Measurements from ENCODE around the gene UBE3A.

UBE3A gene

DNA sequence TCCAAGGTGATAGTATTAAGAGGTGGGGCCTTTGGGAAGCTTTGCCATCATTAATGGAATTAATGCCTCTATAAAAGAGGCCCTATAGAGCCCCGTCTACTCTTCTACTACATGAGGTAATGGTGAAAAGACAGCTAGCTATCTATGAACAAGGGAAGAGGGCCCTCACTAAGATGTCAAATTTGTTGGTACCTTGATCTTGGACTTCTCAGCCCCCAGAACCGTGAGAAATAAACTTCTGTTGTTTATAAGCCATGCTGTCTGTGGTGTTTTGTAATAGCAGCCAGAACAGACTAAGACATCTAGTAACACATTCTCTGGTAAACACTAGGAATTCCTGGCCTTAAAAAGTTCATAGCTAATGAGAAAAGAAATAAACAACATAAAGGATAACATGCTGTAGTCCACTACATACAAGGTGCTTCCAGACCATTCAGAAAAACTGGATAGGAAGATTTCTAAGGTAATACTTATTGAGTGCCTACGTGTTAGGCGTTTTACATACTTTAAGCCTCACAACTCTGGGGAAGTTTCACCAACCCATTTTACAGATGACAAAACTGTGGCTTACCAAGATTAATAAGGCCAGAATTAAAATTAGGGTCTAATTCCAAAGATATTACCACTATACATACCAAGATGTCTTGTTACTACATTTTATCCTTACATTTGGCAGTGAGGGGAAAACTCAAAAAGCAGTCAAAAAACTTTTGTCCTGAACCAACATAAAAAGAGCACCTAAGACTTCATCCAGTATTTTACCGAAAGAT lies 3.2 kb downstream of the UBE3A start:
- TF ChIP-seq, protein P1, sequence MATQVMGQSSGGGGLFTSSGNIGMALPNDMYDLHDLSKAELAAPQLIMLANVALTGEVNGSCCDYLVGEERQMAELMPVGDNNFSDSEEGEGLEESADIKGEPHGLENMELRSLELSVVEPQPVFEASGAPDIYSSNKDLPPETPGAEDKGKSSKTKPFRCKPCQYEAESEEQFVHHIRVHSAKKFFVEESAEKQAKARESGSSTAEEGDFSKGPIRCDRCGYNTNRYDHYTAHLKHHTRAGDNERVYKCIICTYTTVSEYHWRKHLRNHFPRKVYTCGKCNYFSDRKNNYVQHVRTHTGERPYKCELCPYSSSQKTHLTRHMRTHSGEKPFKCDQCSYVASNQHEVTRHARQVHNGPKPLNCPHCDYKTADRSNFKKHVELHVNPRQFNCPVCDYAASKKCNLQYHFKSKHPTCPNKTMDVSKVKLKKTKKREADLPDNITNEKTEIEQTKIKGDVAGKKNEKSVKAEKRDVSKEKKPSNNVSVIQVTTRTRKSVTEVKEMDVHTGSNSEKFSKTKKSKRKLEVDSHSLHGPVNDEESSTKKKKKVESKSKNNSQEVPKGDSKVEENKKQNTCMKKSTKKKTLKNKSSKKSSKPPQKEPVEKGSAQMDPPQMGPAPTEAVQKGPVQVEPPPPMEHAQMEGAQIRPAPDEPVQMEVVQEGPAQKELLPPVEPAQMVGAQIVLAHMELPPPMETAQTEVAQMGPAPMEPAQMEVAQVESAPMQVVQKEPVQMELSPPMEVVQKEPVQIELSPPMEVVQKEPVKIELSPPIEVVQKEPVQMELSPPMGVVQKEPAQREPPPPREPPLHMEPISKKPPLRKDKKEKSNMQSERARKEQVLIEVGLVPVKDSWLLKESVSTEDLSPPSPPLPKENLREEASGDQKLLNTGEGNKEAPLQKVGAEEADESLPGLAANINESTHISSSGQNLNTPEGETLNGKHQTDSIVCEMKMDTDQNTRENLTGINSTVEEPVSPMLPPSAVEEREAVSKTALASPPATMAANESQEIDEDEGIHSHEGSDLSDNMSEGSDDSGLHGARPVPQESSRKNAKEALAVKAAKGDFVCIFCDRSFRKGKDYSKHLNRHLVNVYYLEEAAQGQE (IDR thresholded peaks at IDR 0.05; ENCODE audit: insufficient read depth in 1 of 2, low read depth in 2 of 2, low read length in 2 of 2): no peak
- TF ChIP-seq POLR2AphosphoS5 (IDR thresholded peaks at IDR 0.05; ENCODE audit: low read depth, low read length) (no peak), FOXP2 (optimal IDR thresholded peaks at IDR 0.05; ENCODE audit: borderline replicate concordance, extremely low read depth, extremely low read length, insufficient read depth) (no peak), TAF1 (IDR thresholded peaks at IDR 0.05; ENCODE audit: borderline replicate concordance, insufficient read depth, low read length) (no peak), SIN3A (IDR thresholded peaks at IDR 0.05; ENCODE audit: borderline replicate concordance, insufficient read depth, low read length) (no peak)

DNA sequence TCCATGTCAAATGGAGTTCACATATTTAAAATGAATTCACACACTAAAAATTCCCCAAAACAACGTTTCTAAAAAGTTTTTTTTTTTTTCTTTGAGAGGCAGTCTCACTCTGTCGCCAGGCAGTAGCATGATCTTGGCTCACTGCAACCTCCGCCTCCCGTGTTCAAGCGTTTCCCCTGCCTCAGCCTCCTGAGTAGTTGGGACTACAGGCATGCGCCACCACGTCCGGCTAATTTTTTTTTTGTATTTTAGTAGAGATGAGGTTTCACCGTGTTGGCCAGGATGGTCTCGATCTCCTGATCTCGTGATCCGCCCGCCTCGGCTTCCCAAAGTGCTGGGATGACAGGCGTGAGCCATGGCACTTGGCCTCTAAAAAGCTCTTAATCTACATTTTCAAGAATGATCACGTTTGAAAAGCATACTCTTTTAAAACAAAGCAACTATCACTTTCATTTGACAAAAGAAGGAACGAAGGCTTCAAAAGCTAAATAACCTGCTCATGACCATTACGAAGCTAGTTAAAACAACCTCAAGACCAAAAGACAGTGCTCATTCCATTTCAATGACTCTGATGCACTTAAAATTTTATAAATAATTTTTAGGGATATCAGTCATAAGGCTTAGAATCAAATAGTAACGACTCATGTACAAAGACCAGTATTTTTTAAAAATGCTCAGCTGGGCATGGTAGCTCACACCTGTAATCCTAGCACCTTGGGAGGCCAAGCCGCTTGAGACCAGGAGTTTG lies 5.5 kb downstream of the UBE3A start:
- TF ChIP-seq TAF1 (IDR thresholded peaks at IDR 0.05; ENCODE audit: borderline replicate concordance, insufficient read depth, low read length) (no peak), FOXP2 (optimal IDR thresholded peaks at IDR 0.05; ENCODE audit: borderline replicate concordance, extremely low read depth, extremely low read length, insufficient read depth) (no peak), POLR2AphosphoS5 (IDR thresholded peaks at IDR 0.05; ENCODE audit: low read depth, low read length) (no peak), SIN3A (IDR thresholded peaks at IDR 0.05; ENCODE audit: borderline replicate concordance, insufficient read depth, low read length) (no peak)
- TF ChIP-seq, protein P1 (IDR thresholded peaks at IDR 0.05; ENCODE audit: insufficient read depth in 1 of 2, low read depth in 2 of 2, low read length in 2 of 2): no peak

DNA sequence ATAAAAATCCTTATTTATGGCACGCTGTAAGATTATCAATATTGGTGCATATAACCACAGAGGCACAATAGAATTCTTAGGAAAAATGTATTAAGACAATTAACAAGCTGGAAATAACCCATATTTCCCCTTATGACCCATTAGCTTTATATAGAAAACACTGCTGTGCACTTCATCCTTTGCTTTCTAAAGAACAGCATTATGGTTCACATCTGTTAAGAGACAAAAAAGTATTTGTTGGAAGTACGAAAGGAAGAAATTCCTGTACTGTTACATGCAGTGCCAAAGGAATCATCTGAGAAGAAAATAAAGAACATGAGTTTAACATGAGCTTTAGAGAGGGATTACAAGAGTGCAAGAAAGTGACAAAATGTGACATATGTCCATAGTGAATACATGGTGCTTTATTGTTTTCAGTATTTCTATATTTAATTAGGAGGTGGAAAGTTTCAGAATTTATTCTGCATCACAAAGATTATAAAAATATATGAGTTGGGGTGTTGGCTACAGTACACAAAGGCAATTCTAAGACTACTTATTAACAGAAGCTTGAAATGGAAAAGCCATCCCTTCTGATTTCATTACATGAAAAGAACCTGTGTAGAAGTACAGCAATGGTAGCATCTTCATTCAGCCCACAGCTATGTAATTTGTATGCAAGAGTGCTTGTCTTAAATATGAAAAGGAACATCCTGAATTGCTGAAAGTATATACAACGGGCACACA lies 6.8 kb downstream of the UBE3A start:
- TF ChIP-seq, protein P1 (IDR thresholded peaks at IDR 0.05; ENCODE audit: insufficient read depth in 1 of 2, low read depth in 2 of 2, low read length in 2 of 2): no peak
- TF ChIP-seq SIN3A (IDR thresholded peaks at IDR 0.05; ENCODE audit: borderline replicate concordance, insufficient read depth, low read length) (no peak), TAF1 (IDR thresholded peaks at IDR 0.05; ENCODE audit: borderline replicate concordance, insufficient read depth, low read length) (no peak), FOXP2 (optimal IDR thresholded peaks at IDR 0.05; ENCODE audit: borderline replicate concordance, extremely low read depth, extremely low read length, insufficient read depth) (no peak), POLR2AphosphoS5 (IDR thresholded peaks at IDR 0.05; ENCODE audit: low read depth, low read length) (no peak)

DNA sequence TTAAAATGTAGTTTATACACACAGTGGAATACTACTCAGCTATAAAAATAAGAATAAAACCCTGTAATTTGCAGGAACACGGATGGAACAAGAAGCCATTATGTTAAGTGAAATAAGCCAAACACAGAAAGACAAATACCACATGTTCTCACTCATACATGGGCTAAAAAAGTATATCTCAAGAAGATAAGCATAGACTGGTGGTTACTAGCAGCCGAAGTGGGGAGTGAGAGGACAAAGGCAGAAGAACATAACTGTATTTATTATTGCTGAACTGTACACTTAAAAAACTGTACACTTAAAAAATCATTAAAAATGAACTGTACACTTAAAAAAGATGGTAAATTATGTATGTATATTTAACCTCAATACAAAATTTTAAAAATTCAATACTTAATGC lies 11.0 kb downstream of the UBE3A start:
- TF ChIP-seq POLR2AphosphoS5 (IDR thresholded peaks at IDR 0.05; ENCODE audit: low read depth, low read length): no peak
- TF ChIP-seq SIN3A (IDR thresholded peaks at IDR 0.05; ENCODE audit: borderline replicate concordance, insufficient read depth, low read length): no peak
- TF ChIP-seq TAF1 (IDR thresholded peaks at IDR 0.05; ENCODE audit: borderline replicate concordance, insufficient read depth, low read length): no peak
- TF ChIP-seq, protein P1 (IDR thresholded peaks at IDR 0.05; ENCODE audit: insufficient read depth in 1 of 2, low read depth in 2 of 2, low read length in 2 of 2): no peak
- no peak for TF ChIP-seq FOXP2 (optimal IDR thresholded peaks at IDR 0.05; ENCODE audit: borderline replicate concordance, extremely low read depth, extremely low read length, insufficient read depth)

All from PFSK-1 (cell line).